B cell (primary cell): ENCODE measurements around the gene THBS2. TPM values are rescaled to one million over a fixed set of nuclear protein-coding genes. Genes with fewer than 3 reads are reported as not detected.
"Not testable (repeated sequence)": the region's sequence is repeated elsewhere in the genome, so short reads cannot be mapped to it uniquely, and the experiment has no call there.

Source experiments
- ATAC-seq: fragments of 200-7000 bp; cut with Tn5 transposase; one replicate; pipeline ENCODE4 v1.10.0; 2021; ENCODE audit warnings: low read depth, mild to moderate bottlenecking, moderate number of reproducible peaks, moderate library complexity
- CTCF ChIA-PET: fragments of 350-600 bp; sonication (Branson Sonifier 250); formaldehyde crosslinking; loops from one replicate; lab custom pipeline; 2021; ENCODE audit warnings: antibody characterized with exemption, inconsistent platforms; lab: Charles Lee
- POLR2A ChIA-PET: fragments of 350-600 bp; sonication (Branson Sonifier 250); formaldehyde crosslinking; loops from one replicate; lab custom pipeline; 2021; ENCODE audit warnings: antibody characterized with exemption; lab: Charles Lee
- DNase-seq: peaks from one replicate; pipeline ENCODE4 v3.0.0; 2013
- H2AFZ ChIP-seq: 2 replicates; pipeline ENCODE4 v1.6.1; 2012; ENCODE audit warnings: mild to moderate bottlenecking, low read depth, low read length; ENCODE audit not compliant: insufficient read depth, poor library complexity, severe bottlenecking
- H3K27ac ChIP-seq, 2 donors: 1 replicate in 1 of 2; 2 replicates in 1 of 2; pipeline ENCODE4 v1.5.1; 2012 to 2013; ENCODE audit warnings: low read length in 2 of 2, mild to moderate bottlenecking in 2 of 2, moderate library complexity in 1 of 2
- H3K27me3 ChIP-seq, 4 experiments: fragments of 200-600 bp in 1 of 4; sonication (generic) in 1 of 4; replicated peaks in 1 of 4; 1 replicate in 2 of 4; 2 replicates in 2 of 4; pipeline versions ENCODE4 v1.6.1 to v1.7.0; 2013 to 2016; ENCODE audit warnings: low read length in 3 of 4, mild to moderate bottlenecking in 2 of 4, mixed read lengths in 1 of 4, moderate library complexity in 1 of 4; ENCODE audit not compliant: insufficient read depth in 4 of 4, control insufficient read depth in 3 of 4; ENCODE audit errors: control extremely low read depth in 1 of 4
- H3K36me3 ChIP-seq, 2 experiments: replicated peaks in 1 of 2; 1 replicate in 1 of 2; 2 replicates in 1 of 2; pipeline versions ENCODE4 v1.6.1 to v1.7.1; 2013; ENCODE audit warnings: low read length in 1 of 2; ENCODE audit not compliant: insufficient read depth in 2 of 2, control insufficient read depth in 1 of 2; ENCODE audit errors: control extremely low read depth in 1 of 2, extremely low read depth in 1 of 2
- H3K4me1 ChIP-seq, 2 donors: fragments of 200-600 bp in 1 of 2; sonication (generic) in 1 of 2; 1 replicate in 1 of 2; 2 replicates in 1 of 2; pipeline versions ENCODE4 v1.5.1 to v1.6.1; 2013 to 2017; ENCODE audit warnings: low read length in 2 of 2; ENCODE audit not compliant: control insufficient read depth in 2 of 2, insufficient read depth in 2 of 2
- H3K4me2 ChIP-seq: replicated peaks from 2 replicates; pipeline ENCODE3; 2012; ENCODE audit warnings: mild to moderate bottlenecking, low read depth, low read length; ENCODE audit not compliant: poor library complexity, severe bottlenecking
- H3K4me3 ChIP-seq, 5 experiments: fragments of 200-600 bp in 1 of 5; sonication (generic) in 1 of 5; 1 replicate in 3 of 5; 2 replicates in 2 of 5; pipeline versions ENCODE4 v1.5.1 to v1.7.0; 2011 to 2016; ENCODE audit warnings: low read length in 4 of 5, mild to moderate bottlenecking in 4 of 5, low read depth in 2 of 5, control low read depth in 1 of 5, moderate library complexity in 1 of 5; ENCODE audit not compliant: insufficient read depth in 1 of 5; ENCODE audit errors: control extremely low read depth in 1 of 5, extremely low read depth in 1 of 5
- H3K79me2 ChIP-seq: fragments of 200-600 bp; sonication (generic); one replicate; pipeline ENCODE4 v1.6.0; 2016; ENCODE audit warnings: low read length; ENCODE audit not compliant: control insufficient read depth, insufficient read depth
- H3K9ac ChIP-seq: fragments of 200-600 bp; sonication (generic); 2 replicates; pipeline ENCODE4 v1.6.1; 2017; ENCODE audit warnings: mild to moderate bottlenecking, low read length, moderate library complexity
- H3K9me3 ChIP-seq, 3 donors: one replicate each; pipeline versions ENCODE4 v1.6.1 to v1.7.1; 2013; ENCODE audit warnings: low read length in 2 of 3; ENCODE audit not compliant: control insufficient read depth in 2 of 3, insufficient read depth in 1 of 3; ENCODE audit errors: control extremely low read depth in 1 of 3
- H4K20me1 ChIP-seq: 2 replicates; pipeline ENCODE4 v1.6.0; 2012; ENCODE audit warnings: mild to moderate bottlenecking, low read length; ENCODE audit not compliant: insufficient read depth, control insufficient read depth, poor library complexity, severe bottlenecking
- H3K27ac Mint-ChIP-seq: one replicate; pipeline ENCODE4 v1.8.0; 2021; ENCODE audit warnings: mixed read lengths
- H3K27me3 Mint-ChIP-seq: one replicate; pipeline ENCODE4 v1.8.0; 2021; ENCODE audit warnings: mixed read lengths
- H3K4me1 Mint-ChIP-seq: one replicate; pipeline ENCODE4 v1.8.0; 2021; ENCODE audit warnings: mixed read lengths
- H3K4me3 Mint-ChIP-seq: one replicate; pipeline ENCODE4 v1.8.0; 2021; ENCODE audit warnings: mixed read lengths
- H3K9me3 Mint-ChIP-seq: one replicate; pipeline ENCODE4 v1.8.0; 2022; ENCODE audit warnings: mixed read lengths; ENCODE audit not compliant: insufficient read depth
- EZH2 ChIP-seq: IDR thresholded peaks from 2 replicates; pipeline ENCODE4 v1.6.1; 2012; ENCODE audit warnings: borderline replicate concordance, low read depth, mild to moderate bottlenecking, moderate library complexity, low read length; ENCODE audit not compliant: insufficient read depth, poor library complexity, severe bottlenecking
- WGBS: methylation state at CpG from one replicate; pipeline ENCODE4 v1.1.5; 2013; ENCODE audit warnings: missing lambda C conversion rate; ENCODE audit not compliant: insufficient coverage; 5-methylcytosine and 5-hydroxymethylcytosine counted together
- intact Hi-C: fragments of 100-400 bp; cut with micrococcal nuclease; formaldehyde crosslinking; loops from one replicate; pipeline ENCODE4 v1.10.0; 2022
- polyA plus RNA-seq: library from polyadenylated mRNA; depleted of rRNA; stranded (reverse); fragments of >200 nt; gene quantifications from 2 replicates; pipeline ENCODE4 v1.2.3, GENCODE V29; 2012
- total RNA-seq, 2 donors: library from RNA; stranded (reverse); fragments of 120-200 nt in 1 of 2; gene quantifications; 1 replicate in 1 of 2; 2 replicates in 1 of 2; pipeline versions ENCODE4 v1.2.3 to v1.2.4, GENCODE V29; 2013 to 2022
- TF ChIP-seq, protein P1 (sequence below): fragments of 200-600 bp; IDR thresholded peaks from one replicate; pipeline ENCODE4 v1.8.0; 2022; ENCODE audit warnings: antibody characterized with exemption, mild to moderate bottlenecking

THBS2 gene
- total and polyA plus RNA-seq, 2 donors (not counting 1 experiment from before 2014, with no cell fraction given), result not detected

DNA sequence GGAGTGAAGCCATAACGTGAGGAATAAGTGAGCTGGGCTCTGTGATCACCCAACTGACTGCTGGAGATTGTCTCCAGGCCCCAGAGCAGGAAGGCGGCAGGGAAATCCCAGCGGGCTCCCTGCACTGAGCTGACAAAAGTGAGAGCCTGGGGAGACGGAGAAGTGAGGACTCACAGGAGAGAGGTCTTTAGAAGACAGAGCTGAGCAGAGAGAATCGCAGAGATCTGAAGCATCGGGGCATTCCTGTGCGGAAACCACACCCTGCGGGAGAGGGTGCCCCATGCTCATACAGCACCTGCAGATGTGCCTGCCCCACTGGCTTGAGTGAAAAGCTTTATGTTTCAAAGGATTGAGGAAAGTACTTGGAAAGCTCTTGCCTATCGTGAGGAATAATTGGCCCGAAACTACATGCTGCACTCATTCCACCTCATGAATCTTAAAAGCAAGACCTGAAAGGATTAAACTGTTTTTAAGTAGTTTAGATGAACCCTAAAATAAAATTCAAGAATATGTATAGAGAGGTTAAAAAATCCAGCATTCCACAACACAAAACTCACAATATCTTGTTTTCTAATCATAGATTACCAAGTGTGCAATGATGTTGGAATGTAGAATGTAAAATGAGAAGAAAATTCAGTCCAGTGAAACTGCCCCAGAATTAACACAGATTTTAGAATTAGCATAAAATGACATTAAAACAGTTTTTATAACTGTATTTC is 17.7 kb upstream of the THBS2 start:
- Histone ChIP-seq H3K9ac (no peak overlapping the region), H3K4me2 (no peak overlapping the region), H3K79me2 (no peaks in the 10 kb centered on the region), H3K4me1 (no peaks in the 10 kb centered on the region), H3K4me3 (no peak overlapping the region), H4K20me1 (no peaks in the 10 kb centered on the region), H3K27ac (no peak overlapping the region), H3K9me3 (no peaks in the 10 kb centered on the region), H2AFZ (no peak overlapping the region), H3K27me3 (no peaks in the 10 kb centered on the region), H3K36me3 (no peaks in the 10 kb centered on the region)
- ATAC-seq, result no peak
- WGBS, result 87% methylated on average over 7 of the region's 10 CpGs
- DNase-seq, result no peak
- Mint-ChIP-seq H3K27ac (no peak overlapping the region), H3K9me3 (no peaks in the 10 kb centered on the region), H3K4me3 (no peak overlapping the region), H3K4me1 (no peaks in the 10 kb centered on the region), H3K27me3 (no peaks in the 10 kb centered on the region)
- intact Hi-C loops, result no loop called here
- POLR2A ChIA-PET, result no interaction called here
- CTCF ChIA-PET, result no interaction called here
- TF ChIP-seq, protein P1, sequence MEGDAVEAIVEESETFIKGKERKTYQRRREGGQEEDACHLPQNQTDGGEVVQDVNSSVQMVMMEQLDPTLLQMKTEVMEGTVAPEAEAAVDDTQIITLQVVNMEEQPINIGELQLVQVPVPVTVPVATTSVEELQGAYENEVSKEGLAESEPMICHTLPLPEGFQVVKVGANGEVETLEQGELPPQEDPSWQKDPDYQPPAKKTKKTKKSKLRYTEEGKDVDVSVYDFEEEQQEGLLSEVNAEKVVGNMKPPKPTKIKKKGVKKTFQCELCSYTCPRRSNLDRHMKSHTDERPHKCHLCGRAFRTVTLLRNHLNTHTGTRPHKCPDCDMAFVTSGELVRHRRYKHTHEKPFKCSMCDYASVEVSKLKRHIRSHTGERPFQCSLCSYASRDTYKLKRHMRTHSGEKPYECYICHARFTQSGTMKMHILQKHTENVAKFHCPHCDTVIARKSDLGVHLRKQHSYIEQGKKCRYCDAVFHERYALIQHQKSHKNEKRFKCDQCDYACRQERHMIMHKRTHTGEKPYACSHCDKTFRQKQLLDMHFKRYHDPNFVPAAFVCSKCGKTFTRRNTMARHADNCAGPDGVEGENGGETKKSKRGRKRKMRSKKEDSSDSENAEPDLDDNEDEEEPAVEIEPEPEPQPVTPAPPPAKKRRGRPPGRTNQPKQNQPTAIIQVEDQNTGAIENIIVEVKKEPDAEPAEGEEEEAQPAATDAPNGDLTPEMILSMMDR, result no peak
- no peak for TF ChIP-seq EZH2

DNA sequence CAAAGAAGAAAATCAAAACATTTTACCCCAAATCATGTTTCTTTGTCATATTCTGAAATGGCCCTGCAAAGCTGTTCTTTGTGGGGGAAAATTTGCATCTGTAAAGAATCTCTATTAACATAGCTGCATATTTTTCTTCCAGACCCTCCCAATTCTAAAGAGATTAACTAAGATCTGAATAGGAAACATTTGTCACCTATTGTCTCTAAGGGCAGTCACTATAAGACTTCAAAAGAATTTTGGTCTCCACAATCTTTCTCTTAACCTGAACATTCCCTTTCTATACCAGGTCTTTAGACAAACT is 16.4 kb upstream of the THBS2 start:
- H3K9me3 Mint-ChIP-seq, POLR2A ChIA-PET, H2AFZ ChIP-seq, H4K20me1 ChIP-seq, H3K27me3 ChIP-seq, ATAC-seq, H3K79me2 ChIP-seq, H3K9me3 ChIP-seq, H3K36me3 ChIP-seq, H3K9ac ChIP-seq, DNase-seq, CTCF ChIA-PET, H3K4me3 Mint-ChIP-seq, H3K4me1 Mint-ChIP-seq, H3K4me2 ChIP-seq, intact Hi-C loops, H3K27ac Mint-ChIP-seq, H3K27me3 Mint-ChIP-seq, H3K4me1 ChIP-seq, H3K4me3 ChIP-seq, H3K27ac ChIP-seq: not testable (repeated sequence)
